Activated CD4-positive, alpha-beta T cell treated with anti-CD3 and anti-CD28 coated beads for 1 hour (primary cell): Measurements from ENCODE around the gene ZNF749.

Experiments
- DNase-seq: peaks from one replicate; pipeline ENCODE4 v3.0.0-alpha.2; 2020

ZNF749 gene

DNA sequence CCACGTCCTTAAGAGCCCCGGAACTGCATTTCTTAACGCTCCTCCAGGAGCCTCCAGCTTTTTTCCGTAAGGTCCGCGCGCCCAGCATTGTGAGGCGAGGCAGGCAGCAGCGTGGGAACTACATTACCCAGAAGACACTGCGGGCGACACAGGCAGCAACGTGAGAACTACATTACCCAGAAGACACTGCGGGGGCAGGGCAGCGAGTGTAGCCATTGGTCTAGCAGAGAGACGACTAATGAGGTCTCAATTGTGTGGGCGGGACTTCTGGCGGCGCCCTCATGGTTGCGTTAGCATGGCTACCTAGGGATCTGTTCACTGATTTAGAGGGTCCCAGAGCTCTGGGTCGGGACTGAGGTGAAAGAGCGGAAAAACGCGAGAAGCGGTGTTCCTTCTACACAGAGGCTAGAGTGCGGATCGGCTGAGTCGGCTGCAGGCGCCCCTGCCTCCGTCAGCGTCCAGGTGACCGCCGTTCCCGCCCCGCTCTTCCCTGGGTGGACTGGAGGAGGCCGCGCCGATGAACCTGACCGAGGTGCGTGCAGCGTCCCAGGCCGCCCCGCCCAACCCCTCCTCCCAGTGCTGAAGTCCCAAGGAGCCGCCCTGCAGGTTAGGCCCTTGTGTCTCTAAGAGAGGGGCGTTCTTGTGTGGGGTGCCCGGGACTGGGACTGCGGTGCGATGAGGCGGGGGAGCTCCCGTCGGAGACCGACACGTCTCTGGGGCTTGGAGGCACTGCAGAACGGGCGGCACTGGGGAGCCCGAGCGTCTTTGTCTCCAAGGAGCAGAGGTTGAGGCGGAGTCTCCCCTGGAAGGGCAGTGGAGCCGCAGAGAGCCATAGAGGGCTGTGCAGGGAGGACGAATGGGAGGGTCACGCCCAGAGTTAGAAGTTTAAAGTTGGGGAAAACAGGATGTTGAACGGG lies at the start of gene ZNF749:
Gene ZNF749 (plus strand): TSS at position 264 of the 917 bp plus-strand sequence. CDS start 254 bp downstream, at position 518.
- DNase-seq, result peak; percentile 94

DNA sequence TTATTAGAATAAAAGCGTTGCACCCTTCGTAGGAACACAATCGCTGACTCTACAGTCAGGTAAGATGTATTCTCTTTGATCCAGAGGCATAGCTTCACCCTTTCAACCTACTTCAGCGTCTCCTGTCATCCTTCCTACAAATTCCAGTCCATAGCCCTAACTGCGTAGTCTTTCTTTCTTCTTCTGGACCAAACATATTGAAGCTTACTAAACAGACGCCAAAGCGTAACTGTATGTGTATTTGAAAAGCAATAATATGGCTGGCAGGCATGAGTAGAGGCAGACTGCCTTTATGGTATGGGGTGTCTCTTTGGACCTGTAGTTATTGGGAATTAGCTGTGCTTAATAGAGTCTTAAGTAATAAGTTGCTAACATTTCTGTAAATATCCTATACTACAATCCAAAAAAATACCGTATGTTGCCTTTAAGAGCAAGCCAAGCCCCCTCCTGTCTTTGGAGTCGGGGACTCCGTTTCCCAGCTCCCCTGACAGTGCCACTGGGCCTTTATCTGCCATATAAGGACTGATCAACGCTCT lies 45.9 kb upstream of the ZNF749 start:
- no peak for DNase-seq

DNA sequence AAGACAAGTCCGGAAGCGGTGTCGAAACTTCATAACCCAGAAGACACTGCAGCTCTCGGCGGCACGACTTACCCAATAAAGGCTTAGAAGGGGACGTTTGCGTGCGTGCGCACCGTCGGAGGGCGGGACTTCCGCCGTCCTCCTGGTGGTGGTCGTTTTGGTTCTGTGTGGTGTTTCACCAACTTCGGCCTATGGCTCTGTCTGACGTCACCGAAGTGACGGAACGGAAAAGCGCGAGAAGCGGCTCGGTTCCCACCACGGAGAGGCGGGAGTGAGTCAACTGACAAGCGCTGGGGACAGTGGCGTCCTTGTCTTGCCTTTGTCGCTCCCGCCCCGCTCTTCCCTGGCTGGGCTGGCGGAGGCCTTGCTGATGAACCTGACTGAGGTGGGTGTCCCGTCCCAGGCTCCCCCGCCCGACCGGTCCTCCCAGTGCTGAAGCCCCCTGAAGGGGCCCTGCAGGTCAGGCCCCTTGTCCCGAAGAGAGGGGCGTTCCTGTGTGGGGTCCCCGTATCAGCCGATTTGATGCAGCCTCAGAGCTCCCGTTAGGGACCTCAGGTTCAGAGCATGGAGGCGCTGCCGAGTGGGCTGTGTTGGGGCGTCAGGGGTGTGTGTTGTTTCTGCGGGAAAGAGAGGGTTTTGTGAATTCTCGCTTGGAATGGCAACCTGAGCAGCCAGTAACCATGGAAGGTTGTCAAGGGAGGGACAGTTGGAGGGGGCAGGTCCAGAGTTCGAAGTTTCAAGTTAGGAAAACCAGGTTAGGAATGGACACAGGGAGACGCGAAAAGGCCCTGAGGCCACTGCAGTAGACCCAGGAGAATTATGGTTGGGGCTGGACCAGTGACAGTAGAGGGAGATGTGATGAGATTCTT lies 45.2 kb upstream of the ZNF749 start, which contains the start of gene ZNF548:
Gene ZNF548 (plus strand): TSS at position 125 of the 869 bp plus-strand sequence. CDS start 246 bp downstream, at position 371.
- DNase-seq, result peak; percentile 96

DNA sequence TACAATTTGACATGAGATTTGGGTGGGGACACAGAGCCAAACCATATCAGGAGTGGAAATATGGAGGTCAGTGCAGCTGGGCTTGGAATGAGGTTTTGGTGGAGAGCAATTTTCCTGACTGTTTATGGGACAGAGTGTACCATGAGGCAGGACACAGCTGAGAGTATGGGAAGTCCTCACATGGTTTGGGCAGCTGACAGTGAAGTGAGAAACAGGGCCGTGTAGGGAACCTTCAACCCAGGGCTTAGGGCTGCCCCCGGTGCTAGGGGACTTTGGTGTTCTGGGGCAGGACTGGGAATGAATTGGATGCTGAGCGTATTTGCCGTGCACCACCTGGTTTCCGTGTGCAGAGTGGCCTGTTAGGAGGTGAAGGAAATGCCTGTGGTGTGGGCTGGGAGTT lies 39.4 kb upstream of the ZNF749 start:
- no peak for DNase-seq

DNA sequence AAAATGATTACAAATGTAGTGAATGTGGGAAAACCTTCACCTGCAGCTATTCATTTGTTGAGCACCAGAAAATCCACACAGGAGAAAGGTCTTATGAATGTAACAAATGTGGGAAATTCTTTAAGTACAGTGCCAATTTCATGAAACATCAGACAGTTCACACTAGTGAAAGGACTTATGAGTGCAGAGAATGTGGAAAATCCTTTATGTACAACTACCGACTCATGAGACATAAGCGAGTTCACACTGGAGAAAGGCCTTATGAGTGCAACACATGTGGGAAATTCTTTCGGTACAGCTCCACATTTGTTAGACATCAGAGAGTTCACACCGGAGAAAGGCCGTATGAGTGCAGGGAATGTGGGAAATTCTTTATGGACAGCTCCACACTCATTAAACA lies 36.3 kb upstream of the ZNF749 start:
- DNase-seq, result no peak

DNA sequence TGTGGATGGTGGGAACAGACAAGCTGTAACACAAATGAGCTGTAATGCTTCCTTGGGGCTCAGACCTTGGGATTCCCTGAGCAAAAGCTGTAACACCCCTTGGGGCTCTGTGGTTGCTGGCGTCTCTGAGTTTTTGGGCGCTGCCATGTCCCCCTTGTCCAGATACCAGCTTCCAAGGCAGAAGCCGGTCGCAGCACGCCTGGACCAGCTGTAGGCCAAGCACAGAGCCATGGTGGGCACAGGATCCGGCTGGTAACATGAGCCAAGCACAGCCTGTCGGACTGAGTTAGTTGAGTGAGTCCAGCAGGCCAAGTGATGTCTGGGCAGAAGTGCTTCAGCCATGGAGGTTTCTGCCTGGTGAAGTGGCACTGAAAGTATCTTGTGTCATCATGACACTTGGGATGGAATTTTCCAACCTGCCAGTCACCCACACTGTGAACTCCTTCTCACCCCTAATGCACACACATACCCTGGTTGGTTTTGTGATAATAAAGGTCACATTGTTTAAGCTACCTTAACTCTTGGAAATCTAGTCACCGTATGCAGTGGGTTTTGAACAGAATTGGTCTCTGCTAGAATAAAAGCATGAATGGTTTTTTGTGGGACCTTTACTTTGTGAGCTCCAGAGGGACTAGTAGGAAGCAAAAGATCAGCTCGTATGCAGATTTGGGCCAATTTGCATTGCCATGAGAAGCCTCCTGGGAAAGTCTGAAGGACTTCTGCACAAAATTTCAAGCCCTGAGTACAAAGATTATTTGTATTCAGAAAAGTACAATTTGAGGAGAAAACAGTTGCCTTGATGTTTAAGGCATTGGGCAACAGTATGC lies 31.2 kb upstream of the ZNF749 start:
- no peak for DNase-seq

DNA sequence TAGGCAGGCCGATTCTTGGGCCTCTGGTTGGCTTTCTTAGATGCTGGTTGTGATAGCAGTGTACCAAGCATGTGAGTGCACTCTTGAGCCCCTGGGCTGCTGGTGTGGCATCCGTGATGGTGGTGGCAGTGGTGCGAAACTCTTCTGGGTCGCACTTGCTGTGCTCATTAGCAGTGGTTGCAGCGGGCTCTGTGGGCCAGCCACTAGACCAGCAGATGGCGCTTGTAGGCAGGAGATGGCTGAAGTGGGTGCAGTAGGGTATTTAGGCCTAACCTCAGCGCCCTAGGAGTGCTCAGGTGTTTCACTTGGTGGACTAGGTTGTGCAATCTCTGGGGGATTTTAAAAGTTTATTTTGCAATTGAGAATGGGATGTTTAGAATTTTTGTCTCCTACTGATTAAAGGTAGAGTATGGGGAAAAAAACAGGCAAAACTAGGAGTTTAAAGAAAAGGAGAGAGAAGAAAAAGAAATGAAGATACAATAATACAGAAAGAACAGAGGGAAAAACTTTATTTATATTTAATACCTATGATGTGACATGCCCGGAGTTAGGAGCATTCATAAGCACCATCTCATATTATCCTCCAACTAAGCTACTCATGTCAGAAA lies 28.5 kb upstream of the ZNF749 start:
- peak; percentile 59 for DNase-seq

DNA sequence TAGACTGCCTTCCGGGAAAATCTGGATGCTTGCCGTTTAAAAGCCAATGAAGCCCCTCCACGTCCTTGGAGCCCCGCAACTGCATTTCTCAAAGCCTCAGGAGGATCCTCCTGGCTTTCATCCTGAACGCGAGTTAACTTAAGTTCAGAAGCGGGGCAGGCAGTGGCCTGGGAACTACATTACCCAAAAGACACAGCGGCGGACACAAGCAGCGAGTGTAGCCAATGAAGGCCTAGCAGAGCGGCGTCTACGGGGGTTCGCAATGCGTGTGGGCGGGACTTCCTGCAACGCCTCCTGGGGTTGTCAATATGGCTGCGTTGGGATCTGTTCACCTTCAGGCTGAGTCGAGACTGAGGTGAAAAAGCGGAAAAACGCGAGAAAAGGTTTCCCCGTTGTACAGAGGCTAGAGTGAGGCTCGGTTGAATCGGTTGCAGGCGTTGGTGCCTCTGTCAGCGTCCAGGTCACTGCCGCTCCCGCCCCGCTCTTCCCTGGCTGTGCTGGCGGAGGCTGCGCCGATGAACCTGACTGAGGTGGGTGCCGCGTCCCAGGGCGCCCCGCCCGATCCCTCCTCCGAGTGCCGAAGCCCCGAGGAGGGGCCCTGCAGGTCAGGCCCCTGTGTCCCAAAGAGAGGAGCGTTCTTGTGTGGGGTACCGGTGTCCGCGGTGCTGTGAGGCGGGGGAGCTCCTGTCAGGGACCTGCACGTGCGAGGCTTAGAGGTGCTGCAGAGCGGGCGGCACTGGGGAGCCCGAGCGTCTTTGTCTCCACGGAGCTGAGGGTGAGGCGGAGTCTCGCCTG lies 24.1 kb upstream of the ZNF749 start, which contains the start of gene ZNF17:
Gene ZNF17 (plus strand): TSS at position 285 of the 795 bp plus-strand sequence. CDS start 2,455 bp downstream, outside the sequence.
- DNase-seq, result peak; percentile 87

DNA sequence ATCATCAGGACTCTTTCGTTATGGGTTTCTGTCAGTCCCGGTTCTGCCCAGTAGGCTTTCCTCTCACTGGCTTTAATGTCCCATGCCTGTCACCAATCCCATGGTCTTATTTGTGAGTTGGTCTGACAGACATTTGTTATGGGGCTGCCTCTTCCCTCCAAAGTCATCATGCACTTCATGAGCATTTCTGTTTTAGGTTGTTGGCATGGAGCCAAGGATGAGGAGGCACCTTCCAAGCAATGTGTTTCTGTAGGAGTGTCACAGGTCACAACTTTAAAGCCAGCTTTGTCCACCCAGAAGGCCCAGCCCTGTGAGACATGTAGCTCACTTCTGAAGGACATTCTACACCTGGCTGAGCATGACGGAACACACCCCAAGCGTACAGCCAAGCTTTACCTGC lies 15.7 kb upstream of the ZNF749 start:
- DNase-seq, result no peak

DNA sequence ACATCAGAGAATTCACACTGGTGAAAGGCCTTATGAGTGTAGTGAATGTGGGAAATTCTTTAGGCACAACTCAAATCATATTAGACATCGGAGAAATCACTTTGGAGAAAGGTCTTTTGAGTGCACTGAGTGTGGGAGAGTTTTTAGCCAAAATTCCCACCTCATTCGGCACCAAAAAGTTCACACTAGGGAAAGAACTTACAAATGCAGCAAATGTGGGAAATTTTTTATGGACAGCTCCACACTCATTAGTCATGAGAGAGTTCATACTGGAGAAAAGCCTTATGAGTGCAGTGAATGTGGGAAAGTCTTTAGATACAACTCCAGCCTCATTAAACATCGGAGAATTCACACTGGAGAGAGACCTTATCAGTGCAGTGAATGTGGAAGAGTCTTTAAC lies 14.1 kb upstream of the ZNF749 start:
- no peak for DNase-seq

DNA sequence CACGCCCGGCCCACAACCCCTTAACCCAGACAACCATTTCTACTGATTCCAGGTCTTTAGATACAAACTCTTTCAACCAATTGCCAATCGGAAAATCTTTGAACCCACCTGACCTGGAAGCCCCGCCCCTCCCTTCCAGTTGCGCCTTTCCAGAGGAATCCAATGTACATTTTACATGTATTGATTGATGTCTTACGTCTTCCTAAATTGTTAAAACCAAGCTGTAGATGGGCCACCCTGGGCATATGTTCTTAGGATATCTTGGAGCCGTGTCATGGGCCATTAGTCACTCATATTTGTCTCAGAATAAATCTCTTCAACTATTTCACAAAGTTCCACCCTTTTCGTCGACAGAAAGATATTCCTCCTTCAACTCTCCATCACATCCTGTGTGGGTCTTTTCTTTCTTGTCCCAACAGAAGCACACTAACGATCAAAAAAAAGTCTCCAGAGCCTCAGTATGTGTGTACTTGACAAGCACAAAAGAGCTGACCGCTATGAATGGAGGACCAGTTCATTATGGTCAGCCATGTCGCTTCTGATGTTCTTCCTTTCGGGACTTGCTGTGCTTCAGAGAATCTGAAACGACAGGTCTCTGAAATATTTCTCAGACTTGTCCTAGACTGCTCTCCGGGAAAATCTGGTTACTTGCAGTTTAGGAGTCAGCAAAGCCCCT lies 601 bp upstream of the ZNF749 start:
- DNase-seq, result no peak

DNA sequence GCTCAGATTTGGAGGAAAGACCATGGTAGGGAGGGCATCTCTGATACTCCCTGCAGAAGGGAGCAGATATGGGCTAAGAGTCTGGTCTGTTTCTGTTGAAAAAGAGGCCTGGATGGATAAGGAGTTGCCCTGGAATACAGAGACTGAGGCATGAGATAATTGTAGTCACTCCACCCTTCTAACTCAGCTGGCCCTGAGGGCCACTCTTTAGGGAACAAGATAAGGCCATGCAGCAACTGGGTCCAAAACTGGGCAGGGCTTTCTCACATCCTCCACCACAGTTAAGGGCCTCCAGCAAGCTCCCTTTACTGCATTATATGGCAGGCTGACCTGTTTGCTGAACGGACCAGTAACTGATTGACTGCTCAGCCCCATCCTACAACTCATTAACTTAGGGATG lies 1.3 kb downstream of the ZNF749 start:
- no peak for DNase-seq

DNA sequence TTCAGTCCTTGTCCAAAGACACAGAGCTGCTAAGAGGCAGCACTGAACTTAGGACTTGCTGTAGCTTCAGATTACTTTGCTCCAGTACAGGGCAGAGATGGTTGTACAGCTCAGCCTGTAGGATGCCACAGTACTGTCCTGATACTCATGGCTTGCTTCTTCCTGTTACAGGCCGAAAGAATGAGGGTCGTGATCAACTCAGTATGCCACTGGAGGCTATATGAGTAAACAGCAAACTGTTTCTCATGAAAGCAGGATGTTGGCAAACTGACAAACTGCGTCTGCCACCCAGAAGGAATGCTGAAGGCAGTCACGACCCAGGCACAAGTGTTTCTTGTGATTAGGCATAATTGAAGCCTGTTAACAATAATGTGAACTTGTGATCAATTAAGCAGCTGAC lies 2.8 kb downstream of the ZNF749 start:
- DNase-seq, result no peak

DNA sequence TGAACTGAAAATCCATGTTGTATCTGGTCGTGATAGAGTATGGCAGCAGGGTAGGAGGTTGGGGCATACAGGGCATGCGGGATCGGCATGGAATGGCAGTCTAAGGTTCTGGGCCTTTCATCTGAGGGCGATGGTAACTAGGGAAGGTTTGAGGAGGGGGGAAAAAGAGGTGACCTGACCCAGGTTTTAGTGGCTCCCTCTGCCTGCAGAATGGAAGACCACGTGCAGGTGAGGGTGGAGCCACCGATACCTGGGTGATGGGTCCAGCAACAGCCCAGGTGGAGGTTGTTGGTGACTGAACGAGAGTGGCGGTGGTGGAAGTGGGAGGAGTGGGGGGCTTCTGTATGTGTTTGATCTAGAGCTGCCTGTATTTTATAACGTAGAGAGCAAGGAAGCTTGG lies 3.8 kb downstream of the ZNF749 start:
- no peak for DNase-seq

DNA sequence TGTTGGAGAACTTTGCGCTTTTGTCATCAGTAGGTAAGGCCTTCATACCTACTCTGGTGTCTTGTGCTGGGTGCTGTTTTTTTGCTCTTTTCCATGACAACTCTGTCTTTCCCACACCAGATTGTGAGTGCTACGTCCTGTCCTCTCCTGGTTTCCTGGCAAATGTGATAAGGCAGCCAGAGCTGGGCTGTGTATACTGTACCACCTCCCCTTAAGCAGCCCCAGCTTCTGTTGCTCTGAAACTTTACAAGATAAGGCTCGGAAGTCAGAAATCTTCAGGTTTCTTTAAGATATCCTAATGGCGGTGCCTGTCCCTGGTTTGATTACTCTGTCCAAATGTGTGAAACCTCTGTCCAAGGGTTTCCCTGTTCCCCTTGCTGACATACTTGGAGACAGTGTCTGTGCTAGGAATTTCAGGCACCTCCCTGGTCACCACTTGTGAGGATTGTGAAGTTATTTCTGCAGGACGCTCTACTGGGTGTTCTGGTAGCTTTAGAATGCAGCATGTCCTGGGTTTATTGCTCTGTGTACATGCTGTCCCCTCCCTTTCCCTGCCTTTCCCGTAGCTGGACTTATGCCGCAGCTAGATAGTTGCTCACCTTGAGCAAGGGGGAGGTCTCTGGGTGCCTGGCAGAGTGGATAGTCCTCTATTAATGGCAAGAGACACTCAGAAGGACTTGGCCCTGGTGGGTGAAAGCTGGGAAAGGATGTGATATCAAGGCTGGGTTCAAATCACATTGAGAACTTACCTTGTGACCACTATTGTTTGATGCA lies 7.0 kb downstream of the ZNF749 start:
- no peak for DNase-seq

DNA sequence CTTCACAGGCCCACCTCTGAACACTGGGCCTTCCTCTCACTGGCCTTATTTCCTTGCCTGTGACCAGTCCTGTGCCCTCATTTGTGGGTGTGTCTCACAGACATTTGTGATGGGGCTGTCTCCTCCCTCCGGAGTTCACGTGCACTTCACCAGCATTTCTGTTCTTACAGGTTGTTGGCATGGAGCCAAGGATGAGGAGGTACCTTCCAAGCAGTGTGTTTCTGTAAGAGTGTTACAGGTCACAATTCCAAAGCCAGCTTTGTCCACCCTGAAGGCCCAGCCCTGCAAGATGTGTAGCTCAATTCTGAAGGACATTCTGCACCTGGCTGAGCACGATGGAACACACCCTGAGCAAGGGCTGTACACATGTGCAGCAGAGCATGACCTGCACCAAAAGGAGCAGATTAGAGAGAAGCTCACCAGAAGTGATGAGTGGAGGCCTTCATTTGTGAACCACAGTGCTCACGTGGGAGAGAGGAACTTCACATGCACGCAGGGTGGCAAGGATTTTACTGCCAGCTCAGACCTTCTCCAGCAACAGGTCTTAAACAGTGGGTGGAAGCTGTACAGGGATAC lies 8.1 kb downstream of the ZNF749 start:
- no peak for DNase-seq

DNA sequence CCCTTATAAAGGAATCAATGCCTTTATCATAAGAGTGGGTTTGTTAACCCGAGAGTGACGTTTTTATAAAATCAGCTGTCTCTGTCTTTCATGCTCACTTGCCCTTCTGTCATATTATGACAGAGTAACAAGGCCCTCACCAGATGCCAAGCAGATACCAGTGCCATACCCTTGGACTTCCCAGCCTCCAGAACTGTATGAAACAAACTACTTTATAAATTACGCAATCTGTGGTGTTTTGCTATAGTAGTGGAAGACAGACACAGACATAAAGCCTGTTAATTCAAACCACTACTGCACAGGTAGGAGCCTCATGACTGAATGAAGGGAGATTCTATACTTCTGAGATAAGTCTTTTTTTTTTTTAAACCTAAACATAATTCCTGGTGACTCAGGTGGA lies 17.2 kb downstream of the ZNF749 start:
- DNase-seq, result no peak

DNA sequence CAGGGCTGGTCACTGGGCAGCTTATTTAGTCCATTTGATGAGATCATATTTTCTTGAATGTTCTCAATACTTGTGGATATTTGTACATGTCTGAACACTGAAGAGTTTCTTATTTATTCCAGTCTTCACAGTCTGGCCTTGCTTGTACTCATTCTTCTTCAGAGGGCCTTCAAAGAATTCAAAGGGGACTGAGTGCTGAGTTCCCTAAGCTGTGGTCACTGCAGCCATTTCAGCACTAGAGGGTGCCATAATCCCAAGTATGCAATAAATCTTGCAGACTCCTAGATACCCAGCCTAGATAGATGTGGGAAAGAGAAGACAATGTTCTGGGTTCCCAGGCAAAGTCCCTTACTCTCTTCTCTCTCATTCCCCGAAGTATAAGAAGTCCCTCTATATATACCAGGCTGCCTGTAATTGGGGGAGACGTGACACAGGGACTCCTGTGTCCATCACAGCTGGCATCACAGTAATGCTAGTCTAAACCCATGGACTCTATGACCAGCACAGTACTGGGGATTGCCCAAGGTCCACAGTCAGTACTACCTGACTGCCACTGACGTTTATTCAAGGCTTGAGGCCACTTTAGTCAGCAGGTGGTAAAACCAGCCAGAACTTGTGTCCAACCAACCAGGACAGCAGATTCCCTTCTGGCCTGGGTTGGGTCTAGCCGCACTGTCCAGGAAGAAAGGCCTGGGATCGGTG lies 30.7 kb downstream of the ZNF749 start:
- no peak for DNase-seq

DNA sequence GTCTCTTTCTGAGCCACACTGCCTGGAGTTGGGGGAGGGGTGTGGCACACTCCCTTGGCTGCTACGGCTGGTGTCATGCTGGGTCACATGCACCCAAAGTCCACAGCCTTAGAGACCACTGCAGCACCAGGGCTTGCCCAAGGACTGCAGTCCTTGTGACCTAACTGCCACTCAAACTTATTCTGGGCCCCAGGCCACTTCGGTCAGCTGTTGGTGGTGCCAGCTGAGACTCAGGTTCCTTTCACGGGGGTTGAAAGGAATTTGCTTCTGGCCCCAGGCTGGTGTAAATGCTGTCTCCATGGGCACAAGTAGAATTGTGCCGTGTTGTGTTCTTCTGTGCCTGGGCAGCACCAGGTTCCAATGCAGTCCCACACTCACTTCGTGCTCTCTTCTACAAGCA lies 31.4 kb downstream of the ZNF749 start:
- DNase-seq, result no peak
